Pancreas (tissue), 10 donors: Measurements from ENCODE around the gene SREBF2. TPM values are rescaled to one million over a fixed set of nuclear protein-coding genes. Genes with fewer than 3 reads are reported as not detected.

Experiments used
- ATAC-seq, 4 donors: fragments of 200-7000 bp; cut with Tn5 transposase; one replicate each; pipeline versions ENCODE4 v1.8.0 to v1.9.1; 2020; ENCODE audit warnings: mild to moderate bottlenecking in 4 of 4, moderate library complexity in 4 of 4
- DNase-seq, 6 donors: peaks; one replicate each; pipeline ENCODE4 v3.0.0-alpha.2; 2020
- FAIRE-seq: peaks from 2 replicates; lab custom pipeline; 2012; peaks lifted over from hg19 to GRCh38; lab: Jason Lieb, UNC
- H3K27ac ChIP-seq, 4 donors: fragments of 200-600 bp; sonication (generic); 1 replicate in 3 of 4; 2 replicates in 1 of 4; pipeline versions ENCODE4 v1.5.0 to v1.8.0; 2020
- H3K27me3 ChIP-seq, 4 donors: fragments of 200-600 bp; one replicate each; pipeline ENCODE4 v1.8.0; 2021
- H3K36me3 ChIP-seq, 3 donors: fragments of 200-600 bp; sonication (generic) in 1 of 3; one replicate each; pipeline versions ENCODE4 v1.5.0 to v1.8.0; 2020 to 2021
- H3K4me1 ChIP-seq, 3 donors: fragments of 200-600 bp; one replicate each; pipeline ENCODE4 v1.8.0; 2021
- H3K4me3 ChIP-seq, 4 donors: fragments of 200-600 bp; sonication (generic) in 2 of 4; one replicate each; pipeline versions ENCODE4 v1.5.0 to v1.8.0; 2020 to 2021
- H3K9me3 ChIP-seq, 4 donors: fragments of 200-600 bp; one replicate each; pipeline ENCODE4 v1.8.0; 2021
- CTCF ChIP-seq, 4 donors: fragments of 200-600 bp; sonication (generic) in 3 of 4; IDR thresholded peaks; one replicate each; pipeline versions ENCODE4 v1.5.0 to v1.8.0; 2021; ENCODE audit warnings: antibody characterized with exemption in 4 of 4
- WGBS, 2 donors: extraction: QIAGEN DNeasy Blood & Tissue Kit; methylation state at CpG; one replicate each; pipeline ENCODE4 v1.1.7; 2013; 5-methylcytosine and 5-hydroxymethylcytosine counted together
- intact Hi-C, 3 donors: fragments of 100-400 bp; cut with DNase I; formaldehyde crosslinking; loops; one replicate each; pipeline versions ENCODE4 v1.11.1 to v1.14.2; 2022
- polyA plus RNA-seq, 2 donors: library from polyadenylated mRNA; stranded (reverse); fragments of 200-250 nt; gene quantifications; one replicate each; pipeline ENCODE4 v1.2.3, GENCODE V29; 2013
- total RNA-seq, 6 donors: library from RNA; stranded (reverse); fragmentation: NEBNext Ultra II Directional in 4 of 6; extraction: Animal tissue kit (Norgen Biotek cat#: 25700) in 4 of 6; gene quantifications; one replicate each; pipeline versions ENCODE4 v1.2.1 to v1.2.4, GENCODE V29; 2021 to 2023
- donor health status: healthy with polysubstance abuse.
- donor health status: DM: no; HTN: no; CAD: no; lungs with moderate emphysema.
- donor health status: DM: no; HTN: no; CAD: no.
- donor health status: control.
- donor health status: control.
- donor health status: Bipolar disorder and iron deficiency.
- donor health status: DM: yes; HTN: yes; CAD: no.
- donor health status: DM: no; HTN: no; CAD: no.
- donor health status: DM: no; HTN: no; CAD: no.
- donor health status: DM: yes; HTN: yes; CAD: no.

Gene SREBF2
- total and polyA plus RNA-seq, 8 donors, result 28.2 to 44.8 (median 34.6) TPM

- intact Hi-C loops, result no loop called here
- no peaks in the 10 kb centered on the region for H3K36me3 ChIP-seq
- no peak for TF ChIP-seq CTCF (IDR thresholded peaks at IDR 0.05)
- peaks cover 0 to 23% (median 12%) of the 10 kb centered on the region in 4 donors for H3K27me3 ChIP-seq
- no peak overlapping the region for H3K27ac ChIP-seq
- no peaks in the 10 kb centered on the region for H3K9me3 ChIP-seq
- H3K4me3 ChIP-seq, result peak overlapping the region in 1 of 4 donors; percentile 34
- H3K4me1 ChIP-seq, result peaks cover 8 to 18% (median 12%) of the 10 kb centered on the region in 3 donors
- DNase-seq (no peak), FAIRE-seq (no peak), ATAC-seq (no peak)
- WGBS, 2 donors, result 4 to 6% methylated on average over 33 to 79 of the region's 79 CpGs
Measured at GRCh38 chr22:41913842-41914534, 81.1 kb downstream of the SREBF2 start.

- Histone ChIP-seq H3K27me3 (peaks cover 0 to 23% (median 12%) of the 10 kb centered on the region in 4 donors), H3K36me3 (no peaks in the 10 kb centered on the region), H3K27ac (no peak overlapping the region), H3K4me1 (peaks cover 8 to 21% (median 16%) of the 10 kb centered on the region in 3 donors), H3K9me3 (no peaks in the 10 kb centered on the region), H3K4me3 (peak overlapping the region in 3 of 4 donors; percentile 16 to 52 (median 34))
- ATAC-seq (peak in 1 of 4 donors; percentile 10), DNase-seq (no peak), FAIRE-seq (no peak)
- TF ChIP-seq CTCF (IDR thresholded peaks at IDR 0.05), result no peak
- intact Hi-C loops, result no loop called here
- 1 to 2% methylated on average over 39 to 67 of the region's 67 CpGs for WGBS, 2 donors
Measured at GRCh38 chr22:41914611-41915034, 81.7 kb downstream of the SREBF2 start.

GRCh38 chr22:41915035-41915785 lies 82.3 kb downstream of the SREBF2 start, which contains the start of gene SHISA8:
Gene SHISA8, minus strand, starts transcription at chr22:41915074. Its CDS starts 407 bp downstream, at chr22:41914667.
- Histone ChIP-seq H3K36me3 (no peaks in the 10 kb centered on the region), H3K9me3 (no peaks in the 10 kb centered on the region), H3K27me3 (peaks cover 0 to 23% (median 12%) of the 10 kb centered on the region in 4 donors), H3K4me1 (peaks cover 8 to 20% (median 17%) of the 10 kb centered on the region in 3 donors), H3K27ac (no peak within 1 kb of the TSS), H3K4me3 (peak within 1 kb of the TSS in 3 of 4 donors; percentile 16 to 52 (median 34))
- ATAC-seq (peak; percentile 59 to 79 (median 74)), FAIRE-seq (no peak), DNase-seq (peak in 4 of 6 donors; percentile 33 to 86 (median 50))
- WGBS, 2 donors, result 10% methylated on average over 45 to 63 of the region's 63 CpGs
- intact Hi-C loops, result no loop called here
- no peak for TF ChIP-seq CTCF (IDR thresholded peaks at IDR 0.05)

- Histone ChIP-seq H3K27ac (no peak overlapping the region), H3K9me3 (no peaks in the 10 kb centered on the region), H3K36me3 (no peaks in the 10 kb centered on the region), H3K27me3 (peaks cover 0 to 23% (median 12%) of the 10 kb centered on the region in 4 donors), H3K4me1 (peaks cover under 1 to 13% (median 10%) of the 10 kb centered on the region in 3 donors), H3K4me3 (no peak overlapping the region)
- WGBS, 2 donors, result 55 to 62% methylated on average over 11 of the region's 11 CpGs
- FAIRE-seq (no peak), DNase-seq (no peak), ATAC-seq (no peak)
- intact Hi-C loops, result no loop called here
- no peak for TF ChIP-seq CTCF (IDR thresholded peaks at IDR 0.05)
Measured at GRCh38 chr22:41915786-41916493, 83.0 kb downstream of the SREBF2 start.
